HG02571 (cell line): ENCODE measurements around the gene PROM2.
"Not testable (repeated sequence)": the region's sequence is repeated elsewhere in the genome, so short reads cannot be mapped to it uniquely, and the experiment has no call there.

Experiments
- ATAC-seq: cut with Tn5 transposase; IDR thresholded peaks from one replicate; pipeline ENCODE4 v1.9.1; 2021; ENCODE audit warnings: mild to moderate bottlenecking, moderate library complexity; ENCODE audit not compliant: unreplicated experiment

PROM2 gene

DNA sequence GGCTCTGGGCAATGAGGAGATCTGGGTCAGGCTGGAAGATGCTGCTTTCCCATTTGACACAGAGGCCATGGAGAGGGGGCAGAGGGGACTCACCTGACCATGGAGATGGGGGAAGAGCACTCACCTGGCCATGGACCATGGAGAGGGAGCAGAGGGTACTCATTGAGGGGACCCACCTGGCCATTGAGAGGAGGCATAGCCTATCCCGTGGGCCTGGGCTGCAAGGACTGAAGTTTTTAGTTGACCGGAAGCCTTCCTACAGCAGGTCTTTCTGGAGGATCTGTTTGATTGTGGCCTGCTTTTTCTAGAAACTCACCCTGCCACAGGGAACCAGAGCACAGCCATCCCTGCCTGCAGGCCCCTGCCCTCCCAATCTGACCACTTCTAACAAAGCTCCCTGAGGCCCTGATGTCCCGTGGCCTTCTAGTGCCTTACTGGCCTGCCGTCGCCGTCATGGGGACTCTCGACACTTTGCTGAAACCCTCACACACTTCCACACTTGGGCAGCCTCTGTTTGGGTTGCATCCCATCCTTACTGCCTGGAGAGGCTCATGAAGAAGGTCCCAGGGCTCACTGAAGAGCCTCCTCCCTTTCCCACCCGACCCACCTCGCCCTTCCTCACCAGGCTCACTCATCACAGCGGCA lies 5.1 kb upstream of the PROM2 start:
- no peak for ATAC-seq

GRCh38 chr2:95269745-95270144 lies 4.5 kb upstream of the PROM2 start:
- ATAC-seq = not testable (repeated sequence)

- ATAC-seq = no peak
These were observed 3.6 kb upstream of the PROM2 start for GRCh38 chr2:95270541-95271081.

GRCh38 chr2:95271381-95271971 lies 2.8 kb upstream of the PROM2 start:
- no peak for ATAC-seq

DNA sequence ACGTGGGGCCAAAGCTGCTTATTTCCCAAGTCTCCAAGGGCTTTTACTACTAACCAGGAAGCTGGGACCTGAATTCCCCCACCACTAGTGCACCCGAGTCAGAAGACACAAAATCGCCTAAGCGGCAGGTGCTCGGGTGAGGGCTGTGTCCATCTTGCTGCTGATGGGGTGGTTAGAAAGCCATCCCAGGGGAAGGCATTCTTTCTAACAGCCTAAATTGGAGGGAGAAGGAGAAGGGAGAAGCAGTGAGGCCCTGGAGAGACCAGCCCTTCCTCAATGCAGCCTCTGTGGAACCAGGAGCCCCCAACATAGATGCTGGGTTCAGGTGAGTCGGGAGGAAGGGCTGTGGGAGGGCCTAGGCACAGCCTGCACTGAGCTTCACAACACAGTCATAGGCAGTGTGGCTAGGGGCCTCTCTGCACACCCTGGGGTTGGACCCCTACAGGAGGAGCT lies 1.9 kb upstream of the PROM2 start:
- no peak for ATAC-seq

GRCh38 chr2:95272781-95273180 lies 1.5 kb upstream of the PROM2 start:
- ATAC-seq = no peak

- ATAC-seq = no peak
These were observed 521 bp upstream of the PROM2 start for GRCh38 chr2:95273566-95274290.

DNA sequence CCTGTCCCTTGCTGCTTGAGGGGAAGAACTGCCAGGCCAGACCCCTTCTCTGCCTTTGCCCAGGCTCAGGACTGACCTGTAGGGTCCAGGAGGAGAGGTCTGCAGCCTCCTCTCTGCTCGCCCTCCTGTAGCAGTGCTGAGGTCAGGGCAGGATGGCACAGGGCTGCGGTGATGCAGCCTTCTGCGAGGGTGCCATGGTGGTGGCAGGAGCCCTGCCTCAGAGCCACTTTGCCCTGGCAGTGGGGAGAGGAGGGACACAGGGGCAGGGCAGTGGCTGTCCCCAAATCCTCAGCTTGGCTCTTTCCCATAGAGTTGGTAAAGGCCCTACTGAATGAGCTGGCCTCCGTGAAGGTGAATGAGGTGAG lies 884 bp downstream of the PROM2 start:
- ATAC-seq = no peak

DNA sequence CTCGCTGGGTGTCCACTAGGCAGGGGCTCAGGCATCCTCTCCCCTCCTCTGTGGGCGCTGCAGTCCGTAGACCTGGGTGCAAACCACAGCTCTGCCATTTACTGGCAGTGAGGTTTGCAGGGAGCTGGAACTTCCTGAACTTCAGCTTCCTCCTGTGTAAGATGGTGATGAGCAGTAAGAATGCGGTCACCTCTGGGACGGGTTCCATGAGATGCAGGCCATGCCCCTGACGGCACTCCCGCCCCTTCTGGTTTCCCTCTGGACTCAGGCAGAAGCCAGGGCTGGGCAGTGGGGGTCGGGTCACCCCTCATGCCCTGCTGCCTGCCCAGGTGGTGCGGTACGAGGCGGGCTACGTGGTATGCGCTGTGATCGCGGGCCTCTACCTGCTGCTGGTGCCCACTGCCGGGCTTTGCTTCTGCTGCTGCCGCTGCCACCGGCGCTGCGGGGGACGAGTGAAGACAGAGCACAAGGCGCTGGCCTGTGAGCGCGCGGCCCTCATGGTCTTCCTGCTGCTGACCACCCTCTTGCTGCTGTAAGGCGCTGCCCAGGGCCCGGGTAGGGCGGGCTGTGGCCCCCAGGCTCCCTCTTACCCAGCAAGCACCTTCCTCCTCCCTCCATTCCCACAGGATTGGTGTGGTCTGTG lies 1.5 kb downstream of the PROM2 start:
- no peak for ATAC-seq

DNA sequence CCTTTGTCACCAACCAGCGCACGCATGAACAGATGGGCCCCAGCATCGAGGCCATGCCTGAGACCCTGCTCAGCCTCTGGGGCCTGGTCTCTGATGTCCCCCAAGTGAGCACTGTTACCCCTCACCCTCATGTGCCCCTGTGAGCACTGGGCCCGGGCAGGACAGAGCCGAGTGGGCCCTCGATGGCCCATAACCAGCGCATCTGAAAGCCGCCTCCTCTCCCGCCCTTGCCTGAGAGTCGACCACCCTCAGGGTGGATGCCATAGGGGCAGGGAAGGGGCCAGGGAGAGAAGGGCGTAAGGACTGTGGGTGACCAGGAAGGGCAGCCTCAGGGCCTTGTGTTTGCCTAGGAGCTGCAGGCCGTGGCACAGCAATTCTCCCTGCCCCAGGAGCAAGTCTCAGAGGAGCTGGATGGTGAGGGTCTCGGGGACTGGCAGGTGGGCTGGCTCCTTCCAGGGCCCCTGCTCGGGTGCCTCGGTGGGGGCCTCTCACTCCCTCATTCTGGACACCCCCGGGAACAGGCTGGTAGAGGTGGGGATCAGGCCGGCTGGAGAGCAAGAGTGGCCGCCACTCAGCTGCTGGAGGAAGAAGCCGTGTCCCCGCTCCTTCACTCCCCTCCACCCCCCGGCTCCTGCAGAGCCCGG lies 2.1 kb downstream of the PROM2 start:
- ATAC-seq = no peak

DNA sequence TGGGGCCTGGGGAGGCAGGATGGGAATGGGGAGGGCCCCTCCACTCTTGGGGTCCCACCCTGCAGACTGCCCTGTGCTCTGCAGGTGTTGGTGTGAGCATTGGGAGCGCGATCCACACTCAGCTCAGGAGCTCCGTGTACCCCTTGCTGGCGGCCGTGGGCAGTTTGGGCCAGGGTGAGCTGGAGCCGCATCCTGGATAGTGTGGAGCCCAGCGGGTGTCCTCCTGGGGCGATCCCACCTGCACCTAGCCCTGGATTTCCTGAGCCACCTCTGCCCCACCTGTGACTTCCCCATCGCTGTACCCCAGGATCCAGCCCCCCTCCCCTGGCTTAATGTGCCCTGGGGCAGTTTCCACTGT lies 2.6 kb downstream of the PROM2 start:
- ATAC-seq = no peak

- no peak for ATAC-seq
These were observed 3.1 kb downstream of the PROM2 start for GRCh38 chr2:95277246-95277906.

DNA sequence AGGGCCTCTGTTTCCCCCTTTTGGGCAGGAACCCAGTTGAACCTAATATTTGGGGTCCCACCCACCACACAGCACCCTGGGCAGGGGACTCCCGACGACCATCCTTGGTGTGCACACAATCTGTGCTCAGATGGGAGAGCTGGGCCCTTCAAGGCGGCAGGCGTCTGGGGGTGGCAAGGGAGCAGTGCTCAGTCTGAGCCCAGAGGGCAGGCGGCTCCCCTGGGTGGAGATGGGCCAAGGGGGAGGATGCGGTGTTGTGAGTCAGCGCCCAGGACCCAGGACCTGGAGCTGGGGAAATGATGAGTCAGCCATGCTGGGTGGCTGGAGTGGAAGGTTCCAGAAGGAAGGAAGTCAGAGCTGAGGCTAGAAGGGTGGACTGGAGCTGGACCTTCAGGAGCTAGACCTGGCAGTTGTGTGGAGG lies 3.8 kb downstream of the PROM2 start:
- ATAC-seq = no peak

GRCh38 chr2:95278637-95279225 lies 4.5 kb downstream of the PROM2 start:
- ATAC-seq = no peak

- ATAC-seq = no peak
These were observed 5.3 kb downstream of the PROM2 start for GRCh38 chr2:95279435-95280035.

GRCh38 chr2:95281071-95281470 lies 6.8 kb downstream of the PROM2 start:
- no peak for ATAC-seq

DNA sequence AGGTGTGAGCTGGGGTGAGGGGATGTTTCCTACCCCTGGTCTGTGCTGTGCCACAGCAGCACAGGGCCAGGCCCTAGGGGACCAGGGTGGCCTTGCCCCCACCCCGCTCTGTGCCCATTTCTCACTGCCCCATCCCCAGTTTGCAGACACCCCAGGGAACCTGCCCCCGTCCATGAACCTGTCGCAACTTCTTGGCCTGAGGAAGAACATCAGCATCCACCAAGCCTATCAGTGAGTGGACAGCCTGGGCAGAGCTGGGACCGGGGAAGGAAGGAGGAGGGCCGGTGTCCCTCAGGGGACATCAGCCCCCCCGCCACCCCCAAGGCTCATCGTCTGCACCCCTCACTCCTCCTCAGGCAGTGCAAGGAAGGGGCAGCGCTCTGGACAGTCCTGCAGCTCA lies 7.5 kb downstream of the PROM2 start:
- ATAC-seq = no peak

DNA sequence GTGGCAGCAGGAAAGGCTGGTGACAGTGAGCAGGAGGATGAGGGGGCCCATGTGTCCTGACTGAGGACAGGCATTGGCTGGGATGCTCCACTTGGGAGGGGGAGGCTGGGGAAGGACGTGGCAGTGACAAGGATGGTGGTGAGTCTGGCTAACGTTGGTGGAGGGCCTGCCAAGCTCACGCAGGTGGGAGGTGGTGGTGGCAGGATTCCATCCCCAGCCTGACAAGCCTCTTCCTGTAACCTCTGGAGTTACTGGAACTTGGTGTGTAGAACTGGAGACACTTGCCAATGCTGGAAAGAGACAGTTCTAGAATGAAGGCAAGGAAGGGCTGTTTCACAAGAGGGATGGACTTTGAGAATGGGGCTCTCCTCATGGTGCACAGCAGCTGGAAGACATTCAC lies 8.2 kb downstream of the PROM2 start:
- ATAC-seq = no peak

- ATAC-seq = no peak
These were observed 9.3 kb downstream of the PROM2 start for GRCh38 chr2:95283562-95283961.
